HG03039 (cell line): Measurements from ENCODE around the gene FTO.

Source experiments
- ATAC-seq: cut with Tn5 transposase; IDR thresholded peaks from one replicate; pipeline ENCODE4 v1.9.1; 2021; ENCODE audit warnings: mild to moderate bottlenecking, moderate library complexity; ENCODE audit not compliant: unreplicated experiment

FTO gene

GRCh38 chr16:54107583-54108202 is 403.7 kb downstream of the FTO start:
- no peak for ATAC-seq

- ATAC-seq, result no peak
These were observed 406.3 kb downstream of the FTO start for GRCh38 chr16:54110016-54110981.

- ATAC-seq, result no peak
These were observed 408.7 kb downstream of the FTO start for GRCh38 chr16:54112451-54113206.

GRCh38 chr16:54115558-54115957 is 411.6 kb downstream of the FTO start:
- no peak for ATAC-seq

- no peak for ATAC-seq
These were observed 412.2 kb downstream of the FTO start for GRCh38 chr16:54116124-54116655.

GRCh38 chr16:54118846-54119245 is 414.9 kb downstream of the FTO start:
- ATAC-seq, result no peak

- ATAC-seq, result no peak
These were observed 417.0 kb downstream of the FTO start for GRCh38 chr16:54120846-54121480.

- no peak for ATAC-seq
These were observed 417.8 kb downstream of the FTO start for GRCh38 chr16:54121539-54122295.

GRCh38 chr16:54123766-54124165 is 419.8 kb downstream of the FTO start:
- no peak for ATAC-seq

- no peak for ATAC-seq
These were observed 422.0 kb downstream of the FTO start for GRCh38 chr16:54125751-54126655.

GRCh38 chr16:54126907-54127306 is 423.0 kb downstream of the FTO start:
- ATAC-seq, result no peak

GRCh38 chr16:54128629-54129234 is 424.8 kb downstream of the FTO start:
- ATAC-seq, result no peak

GRCh38 chr16:54129810-54130209 is 425.9 kb downstream of the FTO start:
- no peak for ATAC-seq

- no peak for ATAC-seq
These were observed 431.7 kb downstream of the FTO start for GRCh38 chr16:54135361-54136275.

- ATAC-seq, result no peak
These were observed 432.3 kb downstream of the FTO start for GRCh38 chr16:54136276-54136625.

- ATAC-seq, result no peak
These were observed 436.3 kb downstream of the FTO start for GRCh38 chr16:54140057-54140787.

GRCh38 chr16:54140788-54141136 is 436.8 kb downstream of the FTO start:
- ATAC-seq, result no peak
